HepG2 (cell line): ENCODE data around the gene COPS4. TPM values are rescaled to one million over a fixed set of nuclear protein-coding genes. Genes with fewer than 3 reads are reported as not detected.
A peak's percentile ranks its signal among the peaks of the same experiment; 100 is the strongest.

Experiments used
- ATAC-seq: fragments of 200-7000 bp; cut with Tn5 transposase; 3 replicates; pipeline ENCODE4 v1.9.1; 2020; ENCODE audit warnings: mild to moderate bottlenecking, moderate library complexity
- BruUV-seq: library from RNA; stranded (reverse); fragments of 400-500 nt; replicated peaks from 2 replicates; lab custom pipeline; 2021; lab: Mats Ljungman, UMichigan
- CTCF ChIA-PET: fragments of 300-600 bp; formaldehyde crosslinking; extraction: SDS; loops from one replicate; lab custom pipeline; 2021; ENCODE audit warnings: low total read pairs, inconsistent platforms, low intra/inter-chr PET ratio; lab: Yijun Ruan, JAX
- POLR2A ChIA-PET: fragments of 350-600 bp; sonication (Branson Sonifier 250); formaldehyde crosslinking; loops from one replicate; lab custom pipeline; 2020; ENCODE audit warnings: antibody characterized with exemption, inconsistent platforms; lab: Yijun Ruan, JAX
- DNase-seq: peaks from one replicate; pipeline ENCODE4 v3.0.0-alpha.2; 2015; ENCODE audit warnings: low spot score
- FAIRE-seq: peaks from 3 replicates; lab custom pipeline; 2011; peaks lifted over from hg19 to GRCh38; lab: Jason Lieb, UNC
- H2AFZ ChIP-seq: one replicate; pipeline ENCODE4 v1.6.1; 2011; ENCODE audit warnings: low read length, inconsistent platforms
- H3K27ac ChIP-seq: fragments of 300-600 bp; 3 replicates; pipeline ENCODE4 v1.8.0; 2011; ENCODE audit warnings: mixed run types, mild to moderate bottlenecking, mixed read lengths, low read length, inconsistent platforms; ENCODE audit not compliant: insufficient read depth; ENCODE audit errors: extremely low read length
- H3K27me3 ChIP-seq, 2 experiments: fragments of 200-600 bp in 1 of 2; 2 replicates in 1 of 2; 3 replicates in 1 of 2; pipeline versions ENCODE4 v1.6.0 to v1.8.0; 2011; ENCODE audit warnings: low read length in 2 of 2, mild to moderate bottlenecking in 2 of 2, moderate library complexity in 2 of 2, inconsistent platforms in 1 of 2; ENCODE audit not compliant: insufficient read depth in 2 of 2, control insufficient read depth in 1 of 2
- H3K36me3 ChIP-seq, 2 experiments: fragments of 200-600 bp in 1 of 2; replicated peaks in 1 of 2; 2 replicates in 1 of 2; 3 replicates in 1 of 2; pipeline versions ENCODE4 v1.5.1 to v1.8.0; 2011; ENCODE audit warnings: low read length in 2 of 2, inconsistent platforms in 1 of 2; ENCODE audit not compliant: insufficient read depth in 2 of 2, control insufficient read depth in 1 of 2
- H3K4me1 ChIP-seq: 2 replicates; pipeline ENCODE4 v1.5.1; 2012; ENCODE audit warnings: low read length, inconsistent platforms; ENCODE audit not compliant: insufficient read depth
- H3K4me2 ChIP-seq: 2 replicates; pipeline ENCODE4 v1.6.0; 2011; ENCODE audit warnings: low read depth, low read length, inconsistent platforms
- H3K4me3 ChIP-seq, 3 experiments: fragments of 200-600 bp in 1 of 3; sonication (generic), shearing (Covaris generic) in 1 of 3; replicated peaks in 1 of 3; 2 replicates each; pipeline ENCODE4 v1.5.1; 2011 to 2016; ENCODE audit warnings: low read length in 3 of 3, inconsistent platforms in 2 of 3, low read depth in 2 of 3, mild to moderate bottlenecking in 2 of 3, control low read depth in 1 of 3, mixed read lengths in 1 of 3; ENCODE audit not compliant: insufficient read depth in 1 of 3
- H3K79me2 ChIP-seq: one replicate; pipeline ENCODE4 v1.6.1; 2011; ENCODE audit warnings: low read length, inconsistent platforms; ENCODE audit not compliant: insufficient read depth
- H3K9ac ChIP-seq: 2 replicates; pipeline ENCODE4 v1.6.0; 2011; ENCODE audit warnings: mild to moderate bottlenecking, low read depth, low read length, inconsistent platforms; ENCODE audit not compliant: insufficient read depth
- H3K9me3 ChIP-seq: 2 replicates; pipeline ENCODE4 v1.5.1; 2012; ENCODE audit warnings: mild to moderate bottlenecking, low read length
- H4K20me1 ChIP-seq: 2 replicates; pipeline ENCODE4 v1.6.0; 2011; ENCODE audit warnings: inconsistent platforms, mild to moderate bottlenecking, low read length, moderate library complexity; ENCODE audit not compliant: insufficient read depth
- DPF2 ChIP-seq: sonication (generic); formaldehyde crosslinking; IDR thresholded peaks from 2 replicates; pipeline ENCODE4 v1.4.0; 2020; ENCODE audit warnings: mild to moderate bottlenecking, low read depth, missing genetic modification reagents, borderline replicate concordance
- ZNF317 ChIP-seq: sonication (generic); formaldehyde crosslinking; IDR thresholded peaks from 2 replicates; pipeline ENCODE4 v1.5.0; 2020; ENCODE audit warnings: mild to moderate bottlenecking, missing genetic modification reagents
- ZNF432 ChIP-seq: sonication (generic); formaldehyde crosslinking; IDR thresholded peaks from 2 replicates; pipeline ENCODE4 v1.5.0; 2020; ENCODE audit warnings: missing genetic modification reagents, mild to moderate bottlenecking, borderline replicate concordance
- ZNF557 ChIP-seq: sonication (generic); formaldehyde crosslinking; IDR thresholded peaks from 2 replicates; pipeline ENCODE4 v1.4.0; 2020; ENCODE audit warnings: missing genetic modification reagents
- ZNF572 ChIP-seq: sonication (generic); formaldehyde crosslinking; IDR thresholded peaks from 2 replicates; pipeline ENCODE4 v1.5.1; 2020; ENCODE audit warnings: mild to moderate bottlenecking, missing genetic modification reagents
- ZSCAN25 ChIP-seq: sonication (generic); formaldehyde crosslinking; IDR thresholded peaks from 2 replicates; pipeline ENCODE4 v1.8.0; 2022; ENCODE audit warnings: mild to moderate bottlenecking, missing genetic modification reagents
- WGBS: methylation state at CpG from one replicate; pipeline ENCODE4 v1.1.6; 2017; ENCODE audit warnings: low lambda C conversion rate; 5-methylcytosine and 5-hydroxymethylcytosine counted together
- in situ Hi-C: cut with HindIII; loops from 2 replicates; pipeline ENCODE4 v1.10.0; 2017; ENCODE audit warnings: low pct_unique_long_range_greater_than_20kb; ENCODE audit not compliant: extremely low pct_ligation_motif_present
- intact Hi-C: fragments of 100-400 bp; cut with micrococcal nuclease; formaldehyde crosslinking; loops from one replicate; pipeline ENCODE4 v1.10.0; 2022; ENCODE audit not compliant: unreplicated experiment
- polyA plus RNA-seq, 8 experiments: library from polyadenylated mRNA; depleted of rRNA in 3 of 8; stranded (reverse) in 7 of 8; unstranded in 1 of 8; fragments of >200 nt; fragmentation: Illumina TruSeq in 4 of 8; extraction: Trizol in 4 of 8; gene quantifications; 2 replicates each; pipeline versions ENCODE4 v1.2.1 to v1.2.3, GENCODE V29; 2011 to 2016; ENCODE audit warnings: low read depth in 4 of 8, missing spikeins in 1 of 8, mixed read lengths in 1 of 8; ENCODE audit not compliant: insufficient read depth in 1 of 8
- total RNA-seq, 5 experiments: library from RNA; depleted of rRNA; stranded (reverse); fragments of >200 nt; fragmentation: Illumina TruSeq; extraction: Trizol; gene quantifications; 2 replicates each; pipeline ENCODE4 v1.2.3, GENCODE V29; 2016; ENCODE audit warnings: low read depth in 1 of 5
- TF ChIP-seq, protein P1 (sequence below): sonication (generic); formaldehyde crosslinking; IDR thresholded peaks from 2 replicates; pipeline ENCODE4 v1.5.0; 2020; ENCODE audit warnings: missing genetic modification reagents

Gene COPS4
- total and polyA plus RNA-seq, 2 of the 13 experiments (the other 11 are each of a cell fraction or from before 2014, with no cell fraction given) = 28.8 to 52.5 TPM

DNA sequence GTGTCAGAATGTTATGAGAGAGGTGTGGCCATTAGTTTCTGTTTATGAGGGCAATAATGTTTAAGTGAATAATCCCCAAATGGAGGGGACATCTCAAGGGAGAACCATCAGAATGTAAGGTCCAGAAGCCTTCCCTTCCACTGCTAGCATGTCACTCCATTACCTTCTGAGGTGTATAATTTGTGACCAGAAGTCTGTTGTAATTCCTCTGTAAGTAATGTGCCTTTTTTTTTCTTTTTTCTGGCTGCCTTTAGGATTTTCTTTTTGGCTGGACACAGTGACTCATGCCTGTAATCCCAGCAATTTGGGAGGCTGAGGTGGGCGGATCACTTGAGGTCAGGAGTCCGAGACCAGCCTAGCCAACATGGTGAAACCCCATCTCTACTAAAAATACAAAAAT, 10.8 kb upstream of the COPS4 start:
- Histone ChIP-seq H3K4me3 (no peak overlapping the region), H3K4me2 (no peak overlapping the region), H3K4me1 (peaks cover 15% of the 10 kb centered on the region; the same call in 1 of the 2 replicates), H3K9ac (no peak overlapping the region), H3K27me3 (no peaks in the 10 kb centered on the region; a peak in 1 of 5 replicates), H2AFZ (no peak overlapping the region), H4K20me1 (no peaks in the 10 kb centered on the region), H3K27ac (no peak overlapping the region), H3K79me2 (no peaks in the 10 kb centered on the region), H3K9me3 (peaks cover 19% of the 10 kb centered on the region), H3K36me3 (no peaks in the 10 kb centered on the region)
- in situ Hi-C loops (no loop called here), intact Hi-C loops (no loop called here)
- ATAC-seq = no peak
- FAIRE-seq = no peak
- ChIA-PET CTCF (no interaction called here), POLR2A (no interaction called here)
- DNase-seq = no peak
- BruUV-seq = no TSS peak
- peak; percentile 90 for TF ChIP-seq ZNF317 (CRISPR knock-in tag)
- TF ChIP-seq, protein P1, sequence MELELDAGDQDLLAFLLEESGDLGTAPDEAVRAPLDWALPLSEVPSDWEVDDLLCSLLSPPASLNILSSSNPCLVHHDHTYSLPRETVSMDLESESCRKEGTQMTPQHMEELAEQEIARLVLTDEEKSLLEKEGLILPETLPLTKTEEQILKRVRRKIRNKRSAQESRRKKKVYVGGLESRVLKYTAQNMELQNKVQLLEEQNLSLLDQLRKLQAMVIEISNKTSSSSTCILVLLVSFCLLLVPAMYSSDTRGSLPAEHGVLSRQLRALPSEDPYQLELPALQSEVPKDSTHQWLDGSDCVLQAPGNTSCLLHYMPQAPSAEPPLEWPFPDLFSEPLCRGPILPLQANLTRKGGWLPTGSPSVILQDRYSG (CRISPR knock-in tag) = no peak
- 0% methylated on average over 2 of the region's 2 CpGs for WGBS

GRCh38 chr4:83025563-83025962, 9.4 kb upstream of the COPS4 start:
- no peak for TF ChIP-seq ZNF572
- no peak for TF ChIP-seq ZSCAN25 (CRISPR knock-in tag)
- TF ChIP-seq ZNF432 (CRISPR knock-in tag) = no peak
- no peak for TF ChIP-seq DPF2 (CRISPR knock-in tag)
- TF ChIP-seq ZNF557 (CRISPR knock-in tag) = no peak
- TF ChIP-seq, all 625 proteins: peak for 0
- Histone ChIP-seq H3K27me3 (no peaks in the 10 kb centered on the region; a peak in 1 of 5 replicates), H4K20me1 (no peaks in the 10 kb centered on the region), H3K9me3 (peaks cover 19% of the 10 kb centered on the region), H3K9ac (no peak overlapping the region), H3K79me2 (no peaks in the 10 kb centered on the region), H3K4me1 (peaks cover 15% of the 10 kb centered on the region; the same call in 1 of the 2 replicates), H2AFZ (no peak overlapping the region), H3K4me2 (no peak overlapping the region), H3K4me3 (no peak overlapping the region), H3K36me3 (no peaks in the 10 kb centered on the region), H3K27ac (no peak overlapping the region)
- intact Hi-C loops (no loop called here), in situ Hi-C loops (no loop called here)
- DNase-seq (no peak), FAIRE-seq (no peak), ATAC-seq (no peak)
- CTCF ChIA-PET = no interaction called here
- POLR2A ChIA-PET = interaction anchor here (1.3 kb wide), 1 partner anchor 10 kb away, joined by 4 read pairs; the partner anchor contains the start of gene COPS4
- BruUV-seq = no TSS peak
